HepG2 (cell line): ENCODE results near the gene MBD2. TPM values are rescaled to one million over a fixed set of nuclear protein-coding genes. Genes with fewer than 3 reads are reported as not detected.

ENCODE experiments used
- AKAP8 ChIP-seq: sonication (generic); formaldehyde crosslinking; IDR thresholded peaks from 2 replicates; pipeline ENCODE4 v1.5.1; 2020; ENCODE audit warnings: mild to moderate bottlenecking, missing genetic modification reagents
- CCDC6 ChIP-seq: sonication (generic); formaldehyde crosslinking; IDR thresholded peaks from 2 replicates; pipeline ENCODE4 v1.8.1; 2022; ENCODE audit warnings: mild to moderate bottlenecking, missing genetic modification reagents, moderate library complexity
- DR1 ChIP-seq: sonication (generic); formaldehyde crosslinking; IDR thresholded peaks from 2 replicates; pipeline ENCODE4 v1.8.0; 2021; ENCODE audit warnings: mild to moderate bottlenecking, missing genetic modification reagents, inconsistent platforms
- ELF4 ChIP-seq: sonication (generic); formaldehyde crosslinking; IDR thresholded peaks from 2 replicates; pipeline ENCODE4 v1.5.0; 2020; ENCODE audit warnings: missing genetic modification reagents, mild to moderate bottlenecking, moderate library complexity, borderline replicate concordance
- IKZF5 ChIP-seq: IDR thresholded peaks from 2 replicates; pipeline ENCODE4 v1.6.1; 2018; ENCODE audit warnings: missing genetic modification reagents, mild to moderate bottlenecking, missing compliant biosample characterization
- NCOA2 ChIP-seq: sonication (generic); formaldehyde crosslinking; IDR thresholded peaks from 2 replicates; pipeline ENCODE4 v1.8.0; 2022; ENCODE audit warnings: inconsistent platforms
- PAX8 ChIP-seq: sonication (generic); formaldehyde crosslinking; IDR thresholded peaks from 2 replicates; pipeline ENCODE4 v1.8.0; 2022; ENCODE audit warnings: mild to moderate bottlenecking, missing genetic modification reagents, borderline replicate concordance
- PTBP1 ChIP-seq: fragments of 200-400 bp; formaldehyde crosslinking; IDR thresholded peaks from 2 replicates; pipeline ENCODE4 v1.6.1; 2018; ENCODE audit warnings: low read length, low read depth; ENCODE audit not compliant: poor library complexity, severe bottlenecking
- RFXAP ChIP-seq: sonication (generic); formaldehyde crosslinking; IDR thresholded peaks from 2 replicates; pipeline ENCODE4 v1.4.0; 2020; ENCODE audit warnings: missing genetic modification reagents, borderline replicate concordance
- TMF1 ChIP-seq: sonication (generic); formaldehyde crosslinking; IDR thresholded peaks from 2 replicates; pipeline ENCODE4 v1.8.1; 2022; ENCODE audit warnings: low read depth, missing genetic modification reagents
- ZBTB20 ChIP-seq: sonication (generic); formaldehyde crosslinking; IDR thresholded peaks from 2 replicates; pipeline ENCODE4 v1.8.1; 2023; ENCODE audit warnings: missing genetic modification reagents, low read depth, mild to moderate bottlenecking, borderline replicate concordance
- ZBTB40 ChIP-seq, 2 experiments: fragments of 450-650 bp in 1 of 2; sonication (generic) in 1 of 2; formaldehyde crosslinking in 1 of 2; IDR thresholded peaks; 2 replicates each; pipeline versions ENCODE4 v1.6.1 to v1.8.0; 2016 to 2022; ENCODE audit warnings: antibody characterized with exemption in 1 of 2, mild to moderate bottlenecking in 1 of 2, missing genetic modification reagents in 1 of 2
- ZNF350 ChIP-seq: sonication (generic); formaldehyde crosslinking; IDR thresholded peaks from 2 replicates; pipeline ENCODE4 v1.4.0; 2020; ENCODE audit warnings: mild to moderate bottlenecking, low read depth, missing genetic modification reagents, borderline replicate concordance
- ZNF572 ChIP-seq: sonication (generic); formaldehyde crosslinking; IDR thresholded peaks from 2 replicates; pipeline ENCODE4 v1.5.1; 2020; ENCODE audit warnings: mild to moderate bottlenecking, missing genetic modification reagents
- ZNF672 ChIP-seq: sonication (generic); formaldehyde crosslinking; IDR thresholded peaks from 2 replicates; pipeline ENCODE4 v1.8.1; 2022; ENCODE audit warnings: missing genetic modification reagents
- polyA plus RNA-seq, 8 experiments: library from polyadenylated mRNA; depleted of rRNA in 3 of 8; stranded (reverse) in 7 of 8; unstranded in 1 of 8; fragments of >200 nt; fragmentation: Illumina TruSeq in 4 of 8; extraction: Trizol in 4 of 8; gene quantifications; 2 replicates each; pipeline versions ENCODE4 v1.2.1 to v1.2.3, GENCODE V29; 2011 to 2016; ENCODE audit warnings: low read depth in 4 of 8, missing spikeins in 1 of 8, mixed read lengths in 1 of 8; ENCODE audit not compliant: insufficient read depth in 1 of 8
- total RNA-seq, 5 experiments: library from RNA; depleted of rRNA; stranded (reverse); fragments of >200 nt; fragmentation: Illumina TruSeq; extraction: Trizol; gene quantifications; 2 replicates each; pipeline ENCODE4 v1.2.3, GENCODE V29; 2016; ENCODE audit warnings: low read depth in 1 of 5
- TF ChIP-seq, protein P1 (sequence below): sonication (generic); formaldehyde crosslinking; conservative IDR thresholded peaks from 2 replicates; pipeline ENCODE4 v1.8.0; 2022; ENCODE audit warnings: low read depth, missing genetic modification reagents
- TF ChIP-seq, protein P2 (sequence below): IDR thresholded peaks from 2 replicates; pipeline ENCODE4 v1.6.1; 2016; ENCODE audit warnings: control low read depth

MBD2 gene
- total and polyA plus RNA-seq, 2 of the 13 experiments (the other 11 are each of a cell fraction or from before 2014, with no cell fraction given) = 19.1 to 38.5 TPM

DNA sequence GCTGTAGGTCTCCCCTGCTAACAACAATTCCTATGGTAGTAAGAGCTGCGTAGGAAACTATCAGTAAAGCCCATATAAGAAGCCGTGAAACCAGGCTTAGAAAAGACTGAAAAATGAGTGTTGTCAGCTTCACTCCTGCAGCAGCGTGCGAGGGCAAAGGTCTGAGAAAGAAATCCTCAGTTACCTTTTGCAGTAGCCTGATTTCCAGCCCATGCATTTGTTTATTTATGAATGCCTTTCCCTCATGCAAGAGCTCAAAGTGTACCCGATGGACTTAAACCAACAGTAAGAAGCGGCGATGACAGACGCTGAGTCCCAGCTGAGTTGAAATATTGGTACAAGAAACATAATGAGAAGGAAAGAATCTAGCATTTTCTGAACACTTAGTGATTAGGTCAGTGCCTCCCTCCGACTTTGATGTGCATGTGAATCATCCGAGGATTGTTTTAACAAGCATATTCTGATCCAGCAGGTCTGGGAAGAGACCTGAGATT, 29.8 kb upstream of the MBD2 start (continued):
- TF ChIP-seq IKZF5 (CRISPR knock-in tag) (no peak; the same call in 1 of the 2 replicates), ELF4 (CRISPR knock-in tag) (no peak), DR1 (CRISPR knock-in tag) (no peak), TMF1 (CRISPR knock-in tag) (no peak), ZBTB40 (IDR thresholded peaks at IDR 0.05) (no peak), ZBTB40 (CRISPR knock-in tag; IDR thresholded peaks at IDR 0.05) (no peak; the same call in 1 of the 2 replicates), CCDC6 (peak; percentile 41; the same call in 1 of the 2 replicates), AKAP8 (CRISPR knock-in tag) (no peak), ZNF672 (CRISPR knock-in tag) (no peak), PAX8 (CRISPR knock-in tag) (no peak), ZNF350 (no peak), ZBTB20 (CRISPR knock-in tag) (peak; percentile 47; the same call in 1 of the 2 replicates), RFXAP (no peak), PTBP1 (no peak), NCOA2 (CRISPR knock-in tag) (peak; percentile 83), ZNF572 (CRISPR knock-in tag) (no peak)
- TF ChIP-seq, protein P1, sequence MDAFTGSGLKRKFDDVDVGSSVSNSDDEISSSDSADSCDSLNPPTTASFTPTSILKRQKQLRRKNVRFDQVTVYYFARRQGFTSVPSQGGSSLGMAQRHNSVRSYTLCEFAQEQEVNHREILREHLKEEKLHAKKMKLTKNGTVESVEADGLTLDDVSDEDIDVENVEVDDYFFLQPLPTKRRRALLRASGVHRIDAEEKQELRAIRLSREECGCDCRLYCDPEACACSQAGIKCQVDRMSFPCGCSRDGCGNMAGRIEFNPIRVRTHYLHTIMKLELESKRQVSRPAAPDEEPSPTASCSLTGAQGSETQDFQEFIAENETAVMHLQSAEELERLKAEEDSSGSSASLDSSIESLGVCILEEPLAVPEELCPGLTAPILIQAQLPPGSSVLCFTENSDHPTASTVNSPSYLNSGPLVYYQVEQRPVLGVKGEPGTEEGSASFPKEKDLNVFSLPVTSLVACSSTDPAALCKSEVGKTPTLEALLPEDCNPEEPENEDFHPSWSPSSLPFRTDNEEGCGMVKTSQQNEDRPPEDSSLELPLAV (CRISPR knock-in tag) = no peak
- TF ChIP-seq, protein P2, sequence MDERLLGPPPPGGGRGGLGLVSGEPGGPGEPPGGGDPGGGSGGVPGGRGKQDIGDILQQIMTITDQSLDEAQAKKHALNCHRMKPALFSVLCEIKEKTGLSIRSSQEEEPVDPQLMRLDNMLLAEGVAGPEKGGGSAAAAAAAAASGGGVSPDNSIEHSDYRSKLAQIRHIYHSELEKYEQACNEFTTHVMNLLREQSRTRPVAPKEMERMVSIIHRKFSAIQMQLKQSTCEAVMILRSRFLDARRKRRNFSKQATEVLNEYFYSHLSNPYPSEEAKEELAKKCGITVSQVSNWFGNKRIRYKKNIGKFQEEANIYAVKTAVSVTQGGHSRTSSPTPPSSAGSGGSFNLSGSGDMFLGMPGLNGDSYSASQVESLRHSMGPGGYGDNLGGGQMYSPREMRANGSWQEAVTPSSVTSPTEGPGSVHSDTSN (CRISPR knock-in tag) = no peak
